Neuronal stem cell (in vitro differentiated cells): ENCODE measurements around the gene KCTD2.

Source experiments
- DNase-seq: peaks from one replicate; pipeline ENCODE4 v3.0.0-alpha.2; 2013; ENCODE audit warnings: low spot score
- H2AFZ ChIP-seq: one replicate; pipeline ENCODE4 v1.6.1; 2013; ENCODE audit warnings: mild to moderate bottlenecking, low read length, inconsistent platforms
- H2AK5ac ChIP-seq: 2 replicates; pipeline ENCODE4 v1.6.1; 2013; ENCODE audit warnings: low read depth, mild to moderate bottlenecking, inconsistent platforms, low read length, moderate library complexity, mixed read lengths
- H2BK120ac ChIP-seq: 2 replicates; pipeline ENCODE4 v1.6.1; 2013; ENCODE audit warnings: low read depth, mild to moderate bottlenecking, inconsistent platforms, low read length, moderate library complexity, mixed read lengths
- H2BK12ac ChIP-seq: one replicate; pipeline ENCODE4 v1.6.1; 2013; ENCODE audit warnings: low read length, inconsistent platforms
- H2BK15ac ChIP-seq: 2 replicates; pipeline ENCODE4 v1.6.1; 2013; ENCODE audit warnings: mild to moderate bottlenecking, low read length, inconsistent platforms, mixed read lengths
- H2BK5ac ChIP-seq: one replicate; pipeline ENCODE4 v1.6.1; 2013; ENCODE audit warnings: inconsistent platforms, mild to moderate bottlenecking, low read length, moderate library complexity
- H3K14ac ChIP-seq: one replicate; pipeline ENCODE4 v1.6.1; 2013; ENCODE audit warnings: low read length, inconsistent platforms
- H3K18ac ChIP-seq: 2 replicates; pipeline ENCODE4 v1.6.1; 2013; ENCODE audit warnings: low read length, inconsistent platforms
- H3K23ac ChIP-seq: 2 replicates; pipeline ENCODE4 v1.6.1; 2013; ENCODE audit warnings: low read depth, mild to moderate bottlenecking, mixed read lengths, low read length, inconsistent platforms; ENCODE audit not compliant: poor library complexity
- H3K27ac ChIP-seq: replicated peaks from 3 replicates; pipeline ENCODE4 v1.5.1; 2013; ENCODE audit warnings: low read length, inconsistent platforms
- H3K27me3 ChIP-seq, 3 experiments: 2 replicates each; pipeline ENCODE4 v1.6.1; 2013; ENCODE audit warnings: low read length in 3 of 3, mild to moderate bottlenecking in 2 of 3, inconsistent platforms in 1 of 3, low read depth in 1 of 3, mixed read lengths in 1 of 3, moderate library complexity in 1 of 3; ENCODE audit not compliant: control insufficient read depth in 3 of 3, insufficient read depth in 3 of 3
- H3K36me3 ChIP-seq, 2 donors: replicated peaks in 1 of 2; 2 replicates each; pipeline ENCODE4 v1.6.1; 2013; ENCODE audit warnings: low read length in 2 of 2; ENCODE audit not compliant: control insufficient read depth in 2 of 2, insufficient read depth in 2 of 2
- H3K4ac ChIP-seq: 2 replicates; pipeline ENCODE4 v1.6.1; 2013; ENCODE audit warnings: inconsistent platforms, mild to moderate bottlenecking, low read length, moderate library complexity
- H3K4me1 ChIP-seq, 2 donors: 1 replicate in 1 of 2; 2 replicates in 1 of 2; pipeline ENCODE4 v1.6.1; 2013; ENCODE audit warnings: low read length in 2 of 2, low read depth in 1 of 2; ENCODE audit not compliant: control insufficient read depth in 2 of 2, insufficient read depth in 1 of 2
- H3K4me2 ChIP-seq: one replicate; pipeline ENCODE4 v1.6.1; 2013; ENCODE audit warnings: mild to moderate bottlenecking, low read length, inconsistent platforms; ENCODE audit not compliant: insufficient read depth, poor library complexity, severe bottlenecking
- H3K4me3 ChIP-seq, 2 donors: 2 replicates each; pipeline ENCODE4 v1.5.1; 2013; ENCODE audit warnings: low read length in 2 of 2, mild to moderate bottlenecking in 2 of 2, inconsistent platforms in 1 of 2, moderate library complexity in 1 of 2
- H3K79me1 ChIP-seq: one replicate; pipeline ENCODE4 v1.6.1; 2013; ENCODE audit warnings: low read depth, mild to moderate bottlenecking, inconsistent platforms, low read length, moderate library complexity
- H3K9ac ChIP-seq: one replicate; pipeline ENCODE4 v1.6.1; 2013; ENCODE audit warnings: mild to moderate bottlenecking, low read depth, low read length, inconsistent platforms; ENCODE audit not compliant: poor library complexity
- H3K9me3 ChIP-seq, 2 donors: replicated peaks in 1 of 2; 2 replicates each; pipeline versions ENCODE3 to v1.6.1; 2013; ENCODE audit warnings: low read length in 2 of 2, mild to moderate bottlenecking in 2 of 2, inconsistent platforms in 1 of 2, low read depth in 1 of 2, mixed read lengths in 1 of 2, moderate library complexity in 1 of 2; ENCODE audit not compliant: control insufficient read depth in 2 of 2, insufficient read depth in 1 of 2
- H4K8ac ChIP-seq: one replicate; pipeline ENCODE4 v1.6.1; 2013; ENCODE audit warnings: low read depth, mild to moderate bottlenecking, inconsistent platforms, low read length, moderate library complexity
- H4K91ac ChIP-seq: one replicate; pipeline ENCODE4 v1.6.1; 2013; ENCODE audit warnings: low read length, low read depth, mild to moderate bottlenecking, inconsistent platforms; ENCODE audit not compliant: poor library complexity
- WGBS, 2 donors: extraction: QIAGEN DNeasy Blood & Tissue Kit; methylation state at CpG; one replicate each; pipeline ENCODE4 v1.1.7; 2013; ENCODE audit warnings: missing lambda C conversion rate in 2 of 2, mixed read lengths in 1 of 2; ENCODE audit not compliant: insufficient read length in 2 of 2, insufficient replicate concordance in 1 of 2; ENCODE audit errors: extremely low coverage in 2 of 2; 5-methylcytosine and 5-hydroxymethylcytosine counted together

KCTD2 gene

DNA sequence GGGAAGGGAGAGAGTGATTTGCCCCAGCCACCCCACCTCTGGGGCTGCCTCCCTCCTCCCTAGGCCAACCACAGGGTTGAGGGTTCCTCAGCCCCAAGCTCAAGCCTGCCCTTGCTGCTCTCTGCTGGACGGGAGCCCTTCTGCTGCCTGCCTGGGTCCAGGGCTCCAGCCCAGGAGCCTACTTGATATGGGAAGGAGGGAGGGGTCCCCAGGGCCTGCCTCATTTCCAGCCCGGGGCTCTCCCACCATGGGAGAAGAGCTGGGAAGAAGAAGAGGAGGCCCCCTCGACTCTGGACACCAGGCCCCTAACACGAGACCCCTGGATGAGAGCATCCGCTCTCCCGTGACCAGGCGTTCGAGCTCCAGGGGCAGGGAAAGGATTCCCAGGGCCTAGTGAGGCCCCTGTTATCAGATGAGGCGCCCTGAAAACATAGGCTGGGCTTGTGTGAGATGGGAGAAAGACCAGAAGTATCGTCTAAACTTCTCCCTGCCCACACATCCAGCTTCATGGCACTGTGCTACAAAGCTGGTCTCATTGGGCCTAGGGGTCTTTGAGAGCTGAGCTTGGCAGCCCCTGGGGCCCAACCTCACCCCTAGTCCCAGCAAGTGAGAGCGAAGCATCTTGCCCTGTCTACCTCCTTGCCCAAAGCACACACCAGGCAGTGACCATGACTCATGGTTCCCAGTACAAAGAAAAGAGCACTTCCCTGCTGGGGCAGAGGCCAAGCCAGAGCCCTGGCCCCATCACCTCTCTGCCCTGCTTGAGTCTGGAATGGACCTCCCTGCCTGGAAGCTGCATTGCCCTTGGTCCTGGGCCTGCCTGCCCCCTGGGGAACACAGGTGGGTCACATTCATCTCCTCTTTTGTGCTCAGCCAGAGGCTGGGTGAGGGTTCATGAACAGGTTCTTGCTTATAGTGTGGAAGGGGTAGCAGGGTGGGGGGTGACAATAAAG, 41.7 kb downstream of the KCTD2 start:
- H2AFZ ChIP-seq: peak overlapping the region; percentile 81
- peak overlapping the region; percentile 49 for H4K8ac ChIP-seq
- no peak overlapping the region for H3K14ac ChIP-seq
- peak overlapping the region; percentile 98 for H2AK5ac ChIP-seq
- peak overlapping the region; percentile 99 for H3K18ac ChIP-seq
- no peaks in the 10 kb centered on the region for H3K27me3 ChIP-seq
- peak overlapping the region in 1 of 2 donors; percentile 86 for H3K4me3 ChIP-seq
- peak overlapping the region; percentile 80 for H2BK12ac ChIP-seq
- H3K9ac ChIP-seq: peak overlapping the region; percentile 85
- no peaks in the 10 kb centered on the region for H3K36me3 ChIP-seq
- DNase-seq: no peak
- peaks cover 19 to 38% of the 10 kb centered on the region in 2 donors for H3K4me1 ChIP-seq
- H2BK15ac ChIP-seq: peak overlapping the region; percentile 93
- H3K9me3 ChIP-seq: no peaks in the 10 kb centered on the region
- H3K27ac ChIP-seq: no peak overlapping the region
- peak overlapping the region; percentile 31 for H2BK5ac ChIP-seq
- H3K4me2 ChIP-seq: peak overlapping the region; percentile 87
- no peak overlapping the region for H4K91ac ChIP-seq
- H2BK120ac ChIP-seq: peak overlapping the region; percentile 81
- peak overlapping the region; percentile 96 for H3K23ac ChIP-seq
- no peaks in the 10 kb centered on the region for H3K79me1 ChIP-seq
- WGBS, 2 donors: no CpG with 5 or more reads among the region's 11 CpGs
- H3K4ac ChIP-seq: peak overlapping the region; percentile 87

DNA sequence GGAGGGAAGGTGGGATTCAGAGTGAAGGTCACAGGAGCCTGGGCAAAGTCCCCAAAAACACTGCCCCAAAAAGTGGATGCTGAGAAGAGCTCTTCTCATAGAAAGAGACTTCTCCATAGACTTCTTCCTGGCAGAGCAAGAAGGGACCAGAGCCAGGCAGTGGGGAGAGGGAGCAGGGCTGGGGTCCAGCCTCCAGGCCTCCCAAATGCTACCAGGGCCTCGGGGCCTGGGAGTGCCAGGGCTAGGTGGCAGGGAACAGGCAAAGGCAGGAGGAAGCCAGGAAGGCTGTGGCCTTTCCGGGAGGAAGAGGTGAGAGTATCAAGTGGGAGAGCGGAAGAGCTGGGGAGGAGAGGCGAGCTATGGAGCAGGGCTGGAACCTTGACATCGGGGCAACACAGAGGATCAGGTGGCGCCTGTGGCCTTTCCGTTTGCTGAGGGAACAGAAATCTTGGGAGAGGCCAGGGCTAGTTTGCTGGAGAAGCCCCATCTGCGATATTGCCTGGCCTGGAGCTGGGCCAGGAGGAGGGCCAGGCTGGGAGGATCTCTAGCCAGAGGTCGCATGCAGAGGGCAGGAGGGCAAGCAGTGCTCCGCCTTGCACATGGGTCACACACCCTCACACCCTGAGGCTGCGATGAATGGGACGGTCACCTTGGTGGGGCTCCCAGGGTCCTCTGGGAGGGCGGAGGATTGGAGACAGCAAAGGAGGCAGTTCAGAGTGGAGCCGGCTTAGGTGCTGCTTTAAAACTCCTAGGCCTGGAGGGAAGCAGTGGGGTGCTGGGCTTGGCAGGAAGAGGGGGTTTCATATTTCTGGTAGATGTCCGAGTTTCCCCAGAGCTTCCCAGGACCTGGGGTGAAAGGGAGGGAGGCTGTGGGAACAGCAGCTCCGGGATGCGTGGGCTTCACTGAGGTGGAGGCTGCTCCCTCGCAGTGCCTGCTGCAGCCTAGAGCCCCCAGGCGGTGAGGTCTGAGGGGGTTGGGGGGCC, 44.1 kb downstream of the KCTD2 start:
- Histone ChIP-seq H3K79me1 (no peaks in the 10 kb centered on the region), H3K9me3 (no peaks in the 10 kb centered on the region), H2AK5ac (peak overlapping the region; percentile 73), H4K91ac (no peak overlapping the region), H3K27ac (no peak overlapping the region), H3K14ac (no peak overlapping the region), H3K4me3 (no peak overlapping the region), H3K23ac (peak overlapping the region; percentile 3), H3K4ac (no peak overlapping the region), H3K4me2 (no peak overlapping the region), H2BK120ac (peak overlapping the region; percentile 1), H3K27me3 (no peaks in the 10 kb centered on the region), H2BK12ac (no peak overlapping the region), H2BK5ac (no peak overlapping the region), H2AFZ (peak overlapping the region; percentile 70), H3K18ac (peak overlapping the region; percentile 82), H3K4me1 (peaks cover 19 to 32% of the 10 kb centered on the region in 2 donors), H3K36me3 (no peaks in the 10 kb centered on the region), H4K8ac (no peak overlapping the region), H3K9ac (peak overlapping the region; percentile 86), H2BK15ac (peak overlapping the region; percentile 28)
- no CpG with 5 or more reads among the region's 19 CpGs for WGBS, 2 donors
- DNase-seq: no peak

DNA sequence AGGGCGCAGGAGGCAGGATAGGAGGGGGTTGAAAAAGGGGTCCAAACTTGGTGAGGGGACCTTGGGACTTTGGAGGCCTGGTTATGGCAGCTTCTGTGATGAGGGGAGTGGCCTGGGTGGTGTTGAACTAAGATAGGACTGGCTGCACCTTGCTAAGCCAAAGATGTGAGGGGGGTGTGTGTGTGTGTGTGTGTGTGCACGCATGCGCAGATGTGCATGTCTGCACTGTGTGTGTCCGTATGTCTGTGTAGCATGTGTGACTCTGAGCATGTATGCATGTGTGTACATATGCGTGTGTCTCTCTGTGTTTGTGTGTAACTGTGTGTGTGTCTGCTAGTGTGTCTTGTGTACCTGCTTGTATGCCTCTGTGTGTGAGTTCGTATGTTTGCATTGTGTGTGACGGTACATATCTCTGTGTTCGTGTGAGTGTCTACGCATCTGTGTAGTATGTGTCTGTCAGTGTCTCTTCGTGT, 44.9 kb downstream of the KCTD2 start:
- Histone ChIP-seq H3K27me3 (no peaks in the 10 kb centered on the region), H3K23ac (peak overlapping the region; percentile 3), H3K18ac (peak overlapping the region; percentile 82), H2BK120ac (no peak overlapping the region), H2BK15ac (peak overlapping the region; percentile 28), H3K4me2 (no peak overlapping the region), H3K4me3 (peak overlapping the region in 1 of 2 donors; percentile 16), H3K9me3 (no peaks in the 10 kb centered on the region), H2BK5ac (no peak overlapping the region), H4K91ac (peak overlapping the region; percentile 34), H3K36me3 (no peaks in the 10 kb centered on the region), H3K9ac (peak overlapping the region; percentile 53), H3K14ac (no peak overlapping the region), H3K4me1 (peaks cover 19 to 32% of the 10 kb centered on the region in 2 donors), H4K8ac (no peak overlapping the region), H2AFZ (peak overlapping the region; percentile 70), H2AK5ac (peak overlapping the region; percentile 73), H3K27ac (no peak overlapping the region), H3K79me1 (no peaks in the 10 kb centered on the region), H2BK12ac (no peak overlapping the region), H3K4ac (no peak overlapping the region)
- DNase-seq: no peak
- WGBS, 2 donors: no CpG with 5 or more reads among the region's 10 CpGs
